LNCAP (cell line): ENCODE measurements around the gene CLCN7.

Experiments used
- CTCF ChIP-seq: fragments of 450-650 bp; IDR thresholded peaks from 2 replicates; pipeline ENCODE4 v1.5.1; 2017; ENCODE audit warnings: mild to moderate bottlenecking

The CLCN7 gene

GRCh38 chr16:1500465-1501150, 25.8 kb upstream of the CLCN7 start:
- no peak for TF ChIP-seq CTCF

GRCh38 chr16:1499756-1500464, 25.1 kb upstream of the CLCN7 start:
- no peak for TF ChIP-seq CTCF

- TF ChIP-seq CTCF = no peak
Measured at GRCh38 chr16:1498899-1499676, 24.3 kb upstream of the CLCN7 start.

GRCh38 chr16:1497014-1497598, 22.3 kb upstream of the CLCN7 start:
- TF ChIP-seq CTCF = no peak

- TF ChIP-seq CTCF = no peak
Measured at GRCh38 chr16:1496464-1496863, 21.6 kb upstream of the CLCN7 start.

- no peak for TF ChIP-seq CTCF
Measured at GRCh38 chr16:1495889-1496262, 21.0 kb upstream of the CLCN7 start.

GRCh38 chr16:1495211-1495888, 20.5 kb upstream of the CLCN7 start:
- TF ChIP-seq CTCF = no peak
